H1 (cell line): ENCODE measurements around the gene DGUOK. TPM values are rescaled to one million over a fixed set of nuclear protein-coding genes. Genes with fewer than 3 reads are reported as not detected.

Source experiments
- CTCF ChIA-PET: fragments of 300-600 bp; sonication (Branson Sonifier 250); formaldehyde crosslinking; loops from one replicate; lab custom pipeline; 2021; ENCODE audit not compliant: partially characterized antibody; lab: Charles Lee
- POLR2A ChIA-PET: fragments of 300-600 bp; sonication (Branson Sonifier 250); formaldehyde crosslinking; loops from one replicate; lab custom pipeline; 2021; ENCODE audit warnings: inconsistent platforms; ENCODE audit not compliant: partially characterized antibody; lab: Charles Lee
- DNase-seq, 2 experiments: peaks; one replicate each; pipeline versions ENCODE4 v3.0.0 to v3.0.0-alpha.2; 2010 to 2022; ENCODE audit warnings: low spot score in 2 of 2, low read depth in 1 of 2, mixed read lengths in 1 of 2
- FAIRE-seq: peaks from 2 replicates; lab custom pipeline; 2011; peaks lifted over from hg19 to GRCh38; lab: Jason Lieb, UNC
- H2AFZ ChIP-seq: 2 replicates; pipeline ENCODE4 v1.8.1; 2012; ENCODE audit warnings: low read length, inconsistent platforms
- H2AK5ac ChIP-seq: 2 replicates; pipeline ENCODE4 v1.6.1; 2013; ENCODE audit warnings: low read depth, low read length
- H2BK120ac ChIP-seq: replicated peaks from 2 replicates; pipeline ENCODE3; 2013; ENCODE audit warnings: low read depth, low read length, inconsistent platforms
- H2BK12ac ChIP-seq: 2 replicates; pipeline ENCODE4 v1.6.1; 2013; ENCODE audit warnings: low read depth, low read length
- H2BK15ac ChIP-seq: 2 replicates; pipeline ENCODE4 v1.6.1; 2013; ENCODE audit warnings: low read length
- H2BK20ac ChIP-seq: 2 replicates; pipeline ENCODE4 v1.6.1; 2013; ENCODE audit warnings: low read length
- H2BK5ac ChIP-seq: 2 replicates; pipeline ENCODE4 v1.6.1; 2013; ENCODE audit warnings: low read depth, low read length
- H3K14ac ChIP-seq: 2 replicates; pipeline ENCODE4 v1.6.1; 2013; ENCODE audit warnings: inconsistent platforms; ENCODE audit not compliant: insufficient read length
- H3K18ac ChIP-seq: 2 replicates; pipeline ENCODE4 v1.6.1; 2013; ENCODE audit warnings: low read length; ENCODE audit errors: extremely low read depth
- H3K23ac ChIP-seq: 2 replicates; pipeline ENCODE4 v1.6.1; 2013; ENCODE audit warnings: inconsistent platforms; ENCODE audit not compliant: insufficient read length
- H3K23me2 ChIP-seq: 2 replicates; pipeline ENCODE4 v1.6.1; 2013; ENCODE audit warnings: low read depth, low read length
- H3K27ac ChIP-seq: 2 replicates; pipeline ENCODE4 v1.6.1; 2011; ENCODE audit warnings: low read depth, low read length, inconsistent platforms
- H3K27me3 ChIP-seq, 4 experiments: replicated peaks in 1 of 4; 1 replicate in 1 of 4; 2 replicates in 3 of 4; pipeline versions ENCODE4 v1.6.1 to v1.8.1; 2011 to 2013; ENCODE audit warnings: low read length in 3 of 4, mild to moderate bottlenecking in 3 of 4, inconsistent platforms in 2 of 4, mixed read lengths in 2 of 4, moderate library complexity in 1 of 4; ENCODE audit not compliant: control insufficient read depth in 3 of 4, insufficient read depth in 3 of 4; ENCODE audit errors: extremely low read depth in 1 of 4
- H3K36me3 ChIP-seq, 4 experiments: 2 replicates each; pipeline versions ENCODE4 v1.6.1 to v1.8.1; 2011 to 2013; ENCODE audit warnings: mild to moderate bottlenecking in 4 of 4, low read length in 3 of 4, moderate library complexity in 2 of 4, control low read depth in 1 of 4, inconsistent platforms in 1 of 4; ENCODE audit not compliant: insufficient read depth in 4 of 4, control insufficient read depth in 2 of 4
- H3K4ac ChIP-seq: replicated peaks from 2 replicates; pipeline ENCODE3; 2013; ENCODE audit warnings: low read length, low read depth, mixed read lengths, inconsistent platforms; ENCODE audit not compliant: insufficient read length
- H3K4me1 ChIP-seq, 4 experiments: replicated peaks in 1 of 4; 1 replicate in 1 of 4; 2 replicates in 3 of 4; pipeline versions ENCODE4 v1.6.1 to v1.8.1; 2011 to 2013; ENCODE audit warnings: low read length in 3 of 4, inconsistent platforms in 2 of 4, mixed read lengths in 1 of 4; ENCODE audit not compliant: insufficient read depth in 4 of 4, control insufficient read depth in 3 of 4
- H3K4me2 ChIP-seq, 2 experiments: 2 replicates each; pipeline versions ENCODE4 v1.6.1 to v1.8.1; 2011 to 2013; ENCODE audit warnings: low read depth in 2 of 2, low read length in 2 of 2, control low read depth in 1 of 2, inconsistent platforms in 1 of 2, mild to moderate bottlenecking in 1 of 2; ENCODE audit not compliant: insufficient read depth in 1 of 2
- H3K4me3 ChIP-seq, 4 experiments: fragments of 200-600, 300-600 bp in 1 of 4; sonication (generic), shearing (Covaris generic), sonication (Bioruptor Twin) in 1 of 4; 2 replicates each; pipeline versions ENCODE4 v1.5.1 to v1.8.1; 2011 to 2016; ENCODE audit warnings: low read length in 4 of 4, low read depth in 3 of 4, control low read depth in 2 of 4, inconsistent platforms in 2 of 4, mild to moderate bottlenecking in 2 of 4, mixed read lengths in 1 of 4, moderate library complexity in 1 of 4; ENCODE audit not compliant: insufficient read depth in 2 of 4; ENCODE audit errors: extremely low read depth in 1 of 4
- H3K56ac ChIP-seq: replicated peaks from 2 replicates; pipeline ENCODE3; 2013; ENCODE audit warnings: low read depth, mild to moderate bottlenecking, mixed read lengths, low read length, inconsistent platforms; ENCODE audit not compliant: insufficient read length
- H3K79me1 ChIP-seq: 2 replicates; pipeline ENCODE4 v1.6.1; 2013; ENCODE audit warnings: low read depth, low read length, control low read depth
- H3K79me2 ChIP-seq, 2 experiments: 2 replicates each; pipeline versions ENCODE4 v1.6.1 to v1.8.1; 2012 to 2013; ENCODE audit warnings: low read length in 2 of 2, mild to moderate bottlenecking in 2 of 2, inconsistent platforms in 1 of 2; ENCODE audit not compliant: insufficient read depth in 2 of 2, control insufficient read depth in 1 of 2
- H3K9ac ChIP-seq, 4 experiments: replicated peaks in 1 of 4; 1 replicate in 1 of 4; 2 replicates in 3 of 4; pipeline versions ENCODE4 v1.6.1 to v1.8.1; 2011 to 2013; ENCODE audit warnings: low read depth in 3 of 4, low read length in 3 of 4, control low read depth in 2 of 4, mild to moderate bottlenecking in 2 of 4, moderate library complexity in 2 of 4, inconsistent platforms in 1 of 4; ENCODE audit errors: extremely low read depth in 1 of 4
- H3K9me3 ChIP-seq, 2 experiments: 2 replicates each; pipeline versions ENCODE4 v1.6.1 to v1.8.1; 2012 to 2013; ENCODE audit warnings: mild to moderate bottlenecking in 2 of 2, moderate library complexity in 2 of 2, control low read depth in 1 of 2, inconsistent platforms in 1 of 2, low read depth in 1 of 2, low read length in 1 of 2, mixed read lengths in 1 of 2; ENCODE audit not compliant: insufficient read depth in 2 of 2
- H4K20me1 ChIP-seq, 2 experiments: replicated peaks in 1 of 2; 2 replicates each; pipeline versions ENCODE3 to v1.8.1; 2011 to 2013; ENCODE audit warnings: inconsistent platforms in 2 of 2, low read length in 2 of 2, mild to moderate bottlenecking in 1 of 2; ENCODE audit not compliant: insufficient read depth in 2 of 2, control insufficient read depth in 1 of 2
- H4K5ac ChIP-seq: 2 replicates; pipeline ENCODE4 v1.6.1; 2013; ENCODE audit warnings: low read length, low read depth, mixed read lengths, inconsistent platforms; ENCODE audit not compliant: insufficient read length
- H4K8ac ChIP-seq: 2 replicates; pipeline ENCODE4 v1.8.0; 2013; ENCODE audit warnings: mild to moderate bottlenecking, moderate library complexity, low read length, inconsistent platforms; ENCODE audit not compliant: insufficient read depth; ENCODE audit errors: extremely low read depth
- H4K91ac ChIP-seq: replicated peaks from 2 replicates; pipeline ENCODE3; 2013; ENCODE audit warnings: low read length, mixed read lengths, inconsistent platforms; ENCODE audit not compliant: insufficient read length
- CBX8 ChIP-seq: fragments of 300-800, 300-1000 bp; sonication (generic); IDR thresholded peaks from 2 replicates; pipeline ENCODE4 v1.7.1; 2016; ENCODE audit warnings: low read depth, low read length, borderline replicate concordance
- CTBP2 ChIP-seq: IDR thresholded peaks from 2 replicates; pipeline ENCODE4 v1.7.0; 2011; ENCODE audit warnings: borderline replicate concordance, mild to moderate bottlenecking, moderate library complexity, mixed read lengths, low read length; ENCODE audit not compliant: insufficient read depth, insufficient read length
- CTCF ChIP-seq, 3 experiments: IDR thresholded peaks; 1 replicate in 2 of 3; 2 replicates in 1 of 3; pipeline versions ENCODE4 v1.5.1 to v1.6.1; 2011; ENCODE audit warnings: low read length in 3 of 3, mild to moderate bottlenecking in 3 of 3, inconsistent platforms in 2 of 3, low read depth in 1 of 3, moderate library complexity in 1 of 3; ENCODE audit not compliant: insufficient read depth in 1 of 3; ENCODE audit errors: control extremely low read depth in 1 of 3
- GABPA ChIP-seq: IDR thresholded peaks from 2 replicates; pipeline ENCODE4 v1.6.1; 2011; ENCODE audit warnings: mild to moderate bottlenecking, low read length, moderate library complexity, borderline replicate concordance; ENCODE audit not compliant: insufficient read depth
- KDM4A ChIP-seq: IDR thresholded peaks from one replicate; pipeline ENCODE4 v1.7.1; 2012; ENCODE audit warnings: low read depth, mild to moderate bottlenecking, moderate library complexity, low read length, inconsistent platforms; ENCODE audit not compliant: severe bottlenecking
- RAD21 ChIP-seq, 2 experiments: IDR thresholded peaks in 1 of 2; conservative IDR thresholded peaks in 1 of 2; 2 replicates each; pipeline ENCODE4 v1.6.1; 2011; ENCODE audit warnings: low read depth in 2 of 2, low read length in 2 of 2, improper control_type of control experiment in 1 of 2, inconsistent platforms in 1 of 2, mild to moderate bottlenecking in 1 of 2, moderate library complexity in 1 of 2
- SRF ChIP-seq: IDR thresholded peaks from 2 replicates; pipeline ENCODE4 v1.6.1; 2011; ENCODE audit warnings: mild to moderate bottlenecking, low read depth, low read length, moderate library complexity
- SUZ12 ChIP-seq: fragments of 200-600 bp; sonication (generic); IDR thresholded peaks from 2 replicates; pipeline ENCODE4 v1.6.1; 2012; ENCODE audit warnings: mild to moderate bottlenecking, inconsistent platforms, low read length, moderate library complexity, mixed read lengths
- TEAD4 ChIP-seq: IDR thresholded peaks from 2 replicates; pipeline ENCODE4 v1.6.1; 2012; ENCODE audit warnings: low read depth, low read length, inconsistent platforms, mixed read lengths
- WGBS, 2 experiments: shearing (Covaris generic) in 1 of 2; methylation state at CpG; one replicate each; pipeline versions ENCODE4 v1.1.6 to v1.1.7; 2013 to 2015; ENCODE audit warnings: low lambda C conversion rate in 2 of 2, mixed read lengths in 2 of 2, inconsistent platforms in 1 of 2, low coverage in 1 of 2, missing lambda C conversion rate in 1 of 2; ENCODE audit not compliant: insufficient replicate concordance in 2 of 2, insufficient coverage in 1 of 2, insufficient read length in 1 of 2; ENCODE audit errors: extremely low coverage in 1 of 2, missing lambda C conversion rate in 1 of 2; 5-methylcytosine and 5-hydroxymethylcytosine counted together
- polyA plus RNA-seq, 7 experiments: library from polyadenylated mRNA; depleted of rRNA in 3 of 7; stranded (reverse) in 5 of 7; unstranded in 2 of 7; fragments of >200 nt in 5 of 7; fragments of 200-250 nt in 2 of 7; gene quantifications; 1 replicate in 5 of 7; 2 replicates in 1 of 7; 4 replicates in 1 of 7; pipeline versions ENCODE4 v1.2.1 to v1.2.3, GENCODE V29; 2011 to 2013; ENCODE audit warnings: missing spikeins in 2 of 7, mixed read lengths in 2 of 7
- total RNA-seq: library from RNA; stranded (reverse); fragmentation: NEBNext Ultra II Directional; extraction: Animal tissue kit (Norgen Biotek cat#: 25700); gene quantifications from 2 replicates; pipeline ENCODE4 v1.2.1, GENCODE V29; 2021

Gene DGUOK
- total and polyA plus RNA-seq, 2 of the 8 experiments (the other 6 are each of a cell fraction or from before 2014, with no cell fraction given), result 110 to 168 TPM

DNA sequence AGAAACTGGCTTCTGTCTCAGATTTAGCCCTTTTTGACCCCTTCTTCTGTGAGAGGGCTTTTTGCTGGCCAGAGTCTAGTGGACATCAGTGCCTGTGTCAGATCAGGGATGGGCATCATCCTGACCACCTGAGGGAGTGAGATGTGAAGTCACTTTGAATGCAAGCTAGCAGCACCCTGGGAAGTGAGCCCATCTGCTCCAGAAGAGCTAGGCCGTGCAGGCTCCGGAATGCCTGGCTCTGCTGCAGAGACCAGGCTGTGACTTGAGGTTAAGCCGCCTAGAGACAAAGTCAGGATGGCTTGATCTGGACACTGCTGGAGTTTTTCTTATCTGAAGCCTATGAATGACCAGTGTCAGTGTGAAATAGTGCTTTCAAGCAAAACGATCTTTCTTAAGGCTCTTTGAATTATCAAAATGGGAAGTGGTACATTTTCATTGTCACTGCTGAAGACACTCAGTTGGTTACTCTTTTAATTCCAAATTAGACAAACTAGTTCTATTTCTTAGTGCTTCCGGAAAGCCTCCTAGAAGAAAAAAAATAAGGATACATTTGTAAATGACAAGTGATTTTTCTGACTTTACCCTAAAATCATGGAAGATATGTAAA is 20.8 kb downstream of the DGUOK start:
- H2AK5ac ChIP-seq, result no peak overlapping the region
- peaks cover 0 to 25% of the 10 kb centered on the region in 2 experiments; a peak in 2 of 4 replicates for H3K79me2 ChIP-seq
- WGBS, 2 experiments, result 95% methylated on average over 5 of the region's 5 CpGs; no CpG with 5 or more reads in 1 of the 2 experiments
- no peak overlapping the region for H2BK20ac ChIP-seq
- no peak overlapping the region for H2BK120ac ChIP-seq
- H3K27ac ChIP-seq, result no peak overlapping the region
- no peaks in the 10 kb centered on the region for H3K4me1 ChIP-seq
- FAIRE-seq (no peak), DNase-seq (no peak)
- H2BK5ac ChIP-seq, result no peak overlapping the region
- no peak overlapping the region for H3K4me3 ChIP-seq
- H3K36me3 ChIP-seq, result peaks cover 13 to 63% (median 45%) of the 10 kb centered on the region in 4 experiments
- no peaks in the 10 kb centered on the region for H3K9me3 ChIP-seq
- H3K14ac ChIP-seq, result no peak overlapping the region
- no peak overlapping the region for H3K4ac ChIP-seq
- POLR2A ChIA-PET, result interaction anchor here (0.7 to 0.8 kb wide), 2 partner anchors 14 to 369 kb away, joined by 3 read pairs; no protein-coding TSS in a partner anchor
- H4K20me1 ChIP-seq, result peaks cover 7 to 20% of the 10 kb centered on the region in 2 experiments
- H3K23me2 ChIP-seq, result no peaks in the 10 kb centered on the region
- no peak overlapping the region for H3K56ac ChIP-seq
- peak overlapping the region; percentile 71; the same call in 1 of the 2 replicates for H4K8ac ChIP-seq
- no peak overlapping the region for H2BK15ac ChIP-seq
- H3K4me2 ChIP-seq, result no peak overlapping the region
- H2BK12ac ChIP-seq, result no peak overlapping the region
- H3K18ac ChIP-seq, result no peak overlapping the region
- H4K5ac ChIP-seq, result no peak overlapping the region
- H3K79me1 ChIP-seq, result peaks cover 3% of the 10 kb centered on the region; the same call in 1 of the 2 replicates
- CTCF ChIA-PET, result interaction anchor here (1.7 kb wide), 1 partner anchor 23 kb away, joined by 4 read pairs; no protein-coding TSS in a partner anchor
- no peak overlapping the region for H3K23ac ChIP-seq
- no peaks in the 10 kb centered on the region for H3K27me3 ChIP-seq
- no peak overlapping the region for H4K91ac ChIP-seq
- H3K9ac ChIP-seq, result no peak overlapping the region
- no peak overlapping the region for H2AFZ ChIP-seq
- TF ChIP-seq KDM4A, result no peak
- TF ChIP-seq RAD21 (IDR thresholded peaks at IDR 0.05 in 1 of 2, conservative IDR thresholded peaks at IDR 0.05 in 1 of 2; ENCODE audit: low read depth in 2 of 2, low read length in 2 of 2), result no peak
- no peak for TF ChIP-seq CBX8
- TF ChIP-seq GABPA, result no peak
- no peak for TF ChIP-seq CTCF (IDR thresholded peaks at IDR 0.05; ENCODE audit: control extremely low read depth in 1 of 3, insufficient read depth in 1 of 3, low read depth in 1 of 3, low read length in 3 of 3)
- no peak for TF ChIP-seq SRF
- TF ChIP-seq SUZ12, result no peak
- TF ChIP-seq TEAD4, result no peak
- no peak for TF ChIP-seq CTBP2
